H9 (cell line): ENCODE data around the gene SMAD7. TPM values are rescaled to one million over a fixed set of nuclear protein-coding genes. Genes with fewer than 3 reads are reported as not detected.

Experiments used
- DNase-seq: peaks from one replicate; pipeline ENCODE4 v3.0.0-alpha.2; 2017
- H2AFZ ChIP-seq: one replicate; pipeline ENCODE4 v1.6.1; 2013; ENCODE audit warnings: mild to moderate bottlenecking, low read length, control low read depth, moderate library complexity
- H2AK5ac ChIP-seq: 2 replicates; pipeline ENCODE4 v1.6.1; 2013; ENCODE audit warnings: low read length, control low read depth, mixed read lengths; ENCODE audit not compliant: insufficient read length
- H2BK120ac ChIP-seq: one replicate; pipeline ENCODE4 v1.6.1; 2013; ENCODE audit warnings: low read depth, mild to moderate bottlenecking, low read length, control low read depth, inconsistent platforms; ENCODE audit not compliant: poor library complexity, severe bottlenecking
- H2BK12ac ChIP-seq: 2 replicates; pipeline ENCODE4 v1.6.1; 2013; ENCODE audit warnings: low read length, control low read depth, mixed read lengths, low read depth; ENCODE audit not compliant: insufficient read length
- H2BK15ac ChIP-seq: 2 replicates; pipeline ENCODE4 v1.6.1; 2013; ENCODE audit warnings: low read depth, low read length, control low read depth
- H2BK20ac ChIP-seq: one replicate; pipeline ENCODE4 v1.6.1; 2013; ENCODE audit warnings: low read depth, mild to moderate bottlenecking, low read length, control low read depth, inconsistent platforms; ENCODE audit not compliant: poor library complexity, severe bottlenecking
- H2BK5ac ChIP-seq: 2 replicates; pipeline ENCODE4 v1.6.1; 2013; ENCODE audit warnings: low read length, control low read depth, mixed read lengths; ENCODE audit not compliant: insufficient read length
- H3K14ac ChIP-seq: 2 replicates; pipeline ENCODE4 v1.6.1; 2013; ENCODE audit warnings: low read length, control low read depth; ENCODE audit not compliant: insufficient read depth
- H3K18ac ChIP-seq: 2 replicates; pipeline ENCODE4 v1.6.1; 2013; ENCODE audit warnings: low read depth, mild to moderate bottlenecking, mixed read lengths, low read length, control low read depth; ENCODE audit not compliant: insufficient read length
- H3K23ac ChIP-seq: 2 replicates; pipeline ENCODE4 v1.6.1; 2013; ENCODE audit warnings: low read length, control low read depth, mixed read lengths, low read depth; ENCODE audit not compliant: insufficient read length
- H3K23me2 ChIP-seq: 2 replicates; pipeline ENCODE4 v1.6.1; 2013; ENCODE audit warnings: low read depth, mild to moderate bottlenecking, mixed read lengths, low read length, control low read depth; ENCODE audit not compliant: insufficient read length, poor library complexity, severe bottlenecking
- H3K27ac ChIP-seq: 2 replicates; pipeline ENCODE4 v1.5.1; 2013; ENCODE audit warnings: low read length, control low read depth, mixed read lengths, low read depth; ENCODE audit not compliant: insufficient read length
- H3K27me3 ChIP-seq: 2 replicates; pipeline ENCODE4 v1.6.1; 2013; ENCODE audit warnings: low read length, control low read depth, inconsistent platforms; ENCODE audit not compliant: insufficient read depth
- H3K4ac ChIP-seq: 2 replicates; pipeline ENCODE4 v1.6.1; 2013; ENCODE audit warnings: low read depth, mild to moderate bottlenecking, control low read depth, inconsistent platforms, low read length, moderate library complexity
- H3K4me1 ChIP-seq: 2 replicates; pipeline ENCODE4 v1.6.1; 2013; ENCODE audit warnings: low read length, control low read depth, inconsistent platforms; ENCODE audit not compliant: insufficient read depth
- H3K4me2 ChIP-seq: 2 replicates; pipeline ENCODE4 v1.6.1; 2013; ENCODE audit warnings: low read length, control low read depth, mixed read lengths; ENCODE audit not compliant: insufficient read length, insufficient read depth
- H3K56ac ChIP-seq: 2 replicates; pipeline ENCODE4 v1.6.1; 2013; ENCODE audit warnings: low read depth, mild to moderate bottlenecking, mixed read lengths, low read length, control low read depth; ENCODE audit not compliant: insufficient read length
- H3K79me1 ChIP-seq: 2 replicates; pipeline ENCODE4 v1.6.1; 2013; ENCODE audit warnings: low read depth, mild to moderate bottlenecking, moderate library complexity, low read length, control low read depth, inconsistent platforms; ENCODE audit not compliant: insufficient read depth, poor library complexity, severe bottlenecking
- H3K79me2 ChIP-seq: 2 replicates; pipeline ENCODE4 v1.6.1; 2013; ENCODE audit warnings: low read length, control low read depth, inconsistent platforms; ENCODE audit not compliant: insufficient read depth
- H3K9ac ChIP-seq: 2 replicates; pipeline ENCODE4 v1.6.1; 2013; ENCODE audit warnings: low read length, control low read depth, mixed read lengths; ENCODE audit not compliant: insufficient read length; ENCODE audit errors: extremely low read depth
- H3K9me3 ChIP-seq: one replicate; pipeline ENCODE4 v1.6.1; 2013; ENCODE audit warnings: low read depth, low read length, inconsistent platforms; ENCODE audit not compliant: control insufficient read depth
- H3T11ph ChIP-seq: one replicate; pipeline ENCODE4 v1.6.1; 2013; ENCODE audit warnings: mild to moderate bottlenecking, low read length, control low read depth, inconsistent platforms
- H4K20me1 ChIP-seq: one replicate; pipeline ENCODE4 v1.6.1; 2013; ENCODE audit not compliant: control insufficient read depth, insufficient read length, insufficient read depth
- H4K5ac ChIP-seq: 2 replicates; pipeline ENCODE4 v1.6.1; 2013; ENCODE audit warnings: low read depth, mild to moderate bottlenecking, mixed read lengths, low read length, control low read depth; ENCODE audit not compliant: insufficient read length
- H4K8ac ChIP-seq: replicated peaks from 2 replicates; pipeline ENCODE4 v1.6.1; 2013; ENCODE audit warnings: low read length, control low read depth, mixed read lengths, low read depth; ENCODE audit not compliant: insufficient read length
- H4K91ac ChIP-seq: 2 replicates; pipeline ENCODE4 v1.6.1; 2013; ENCODE audit warnings: low read depth, mild to moderate bottlenecking, moderate library complexity, mixed read lengths, low read length, control low read depth; ENCODE audit not compliant: insufficient read length
- H3K27ac Mint-ChIP-seq, 3 experiments: 2 replicates in 2 of 3; 3 replicates in 1 of 3; pipeline ENCODE4 v1.8.0; 2020 to 2021; ENCODE audit warnings: mixed read lengths in 3 of 3, mild to moderate bottlenecking in 1 of 3, moderate library complexity in 1 of 3
- H3K27me3 Mint-ChIP-seq: 2 replicates; pipeline ENCODE4 v1.8.0; 2021; ENCODE audit warnings: low read depth, mild to moderate bottlenecking, moderate library complexity, mixed read lengths
- H3K36me3 Mint-ChIP-seq, 3 experiments: 2 replicates in 2 of 3; 3 replicates in 1 of 3; pipeline ENCODE4 v1.8.0; 2020 to 2021; ENCODE audit warnings: low read depth in 3 of 3, mixed read lengths in 3 of 3; ENCODE audit not compliant: insufficient read depth in 1 of 3
- H3K4me1 Mint-ChIP-seq, 2 experiments: 2 replicates each; pipeline ENCODE4 v1.8.0; 2020; ENCODE audit warnings: mixed read lengths in 2 of 2
- H3K4me3 Mint-ChIP-seq, 2 experiments: 2 replicates in 1 of 2; 3 replicates in 1 of 2; pipeline ENCODE4 v1.8.0; 2020 to 2021; ENCODE audit warnings: mild to moderate bottlenecking in 2 of 2, mixed read lengths in 2 of 2, moderate library complexity in 1 of 2
- H3K9me3 Mint-ChIP-seq, 2 experiments: 2 replicates in 1 of 2; 3 replicates in 1 of 2; pipeline ENCODE4 v1.8.0; 2020; ENCODE audit warnings: mild to moderate bottlenecking in 2 of 2, mixed read lengths in 2 of 2, moderate library complexity in 1 of 2
- WGBS: extraction: QIAGEN DNeasy Blood & Tissue Kit; methylation state at CpG from one replicate; pipeline ENCODE4 v1.1.7; 2013; ENCODE audit warnings: missing lambda C conversion rate, low lambda C conversion rate, mixed read lengths; ENCODE audit not compliant: insufficient read length; ENCODE audit errors: extremely low coverage; 5-methylcytosine and 5-hydroxymethylcytosine counted together
- total RNA-seq: library from RNA; stranded (reverse); gene quantifications from 2 replicates; pipeline ENCODE4 v1.2.1, GENCODE V29; 2021
- TF ChIP-seq, protein P1 (sequence below): fragments of 200-600 bp; sonication (generic); conservative IDR thresholded peaks from 3 replicates; pipeline ENCODE4 v1.8.0; 2021; ENCODE audit warnings: antibody characterized with exemption, mild to moderate bottlenecking

SMAD7 gene
- total RNA-seq, 1 experiment from 2014 or later: 27.7 TPM

DNA sequence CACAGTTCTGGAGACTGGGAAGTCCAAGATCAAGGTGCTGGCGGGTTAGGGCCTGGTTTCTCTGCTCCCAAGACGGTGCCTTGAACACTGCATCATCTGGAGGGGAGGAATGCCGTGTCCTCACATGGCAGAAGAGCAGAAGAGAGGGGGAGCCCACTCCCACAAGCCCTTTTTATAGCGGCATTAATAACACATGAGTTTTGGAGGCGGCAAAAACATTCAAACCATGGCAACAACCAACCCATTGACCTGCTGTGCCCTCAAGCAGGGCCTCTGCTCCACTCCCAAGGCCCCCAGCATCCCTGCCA is 62.0 kb downstream of the SMAD7 start:
- Histone ChIP-seq H3T11ph (no peak overlapping the region), H3K27ac (no peak overlapping the region), H3K18ac (no peak overlapping the region), H3K56ac (no peak overlapping the region), H2BK5ac (no peak overlapping the region), H3K4me2 (no peak overlapping the region), H3K79me1 (no peaks in the 10 kb centered on the region), H3K27me3 (no peaks in the 10 kb centered on the region), H2BK120ac (no peak overlapping the region), H2BK12ac (no peak overlapping the region), H4K8ac (no peak overlapping the region), H4K91ac (no peak overlapping the region), H2BK20ac (no peak overlapping the region), H3K4ac (no peak overlapping the region), H4K5ac (no peak overlapping the region), H3K14ac (no peak overlapping the region), H2AFZ (no peak overlapping the region), H3K23me2 (no peaks in the 10 kb centered on the region), H4K20me1 (no peaks in the 10 kb centered on the region), H3K9ac (no peak overlapping the region), H3K23ac (no peak overlapping the region), H2AK5ac (no peak overlapping the region), H3K9me3 (no peaks in the 10 kb centered on the region), H2BK15ac (no peak overlapping the region), H3K4me1 (peaks cover 3% of the 10 kb centered on the region; the same call in 1 of the 2 replicates), H3K79me2 (no peaks in the 10 kb centered on the region)
- no peak for DNase-seq
- TF ChIP-seq, protein P1, sequence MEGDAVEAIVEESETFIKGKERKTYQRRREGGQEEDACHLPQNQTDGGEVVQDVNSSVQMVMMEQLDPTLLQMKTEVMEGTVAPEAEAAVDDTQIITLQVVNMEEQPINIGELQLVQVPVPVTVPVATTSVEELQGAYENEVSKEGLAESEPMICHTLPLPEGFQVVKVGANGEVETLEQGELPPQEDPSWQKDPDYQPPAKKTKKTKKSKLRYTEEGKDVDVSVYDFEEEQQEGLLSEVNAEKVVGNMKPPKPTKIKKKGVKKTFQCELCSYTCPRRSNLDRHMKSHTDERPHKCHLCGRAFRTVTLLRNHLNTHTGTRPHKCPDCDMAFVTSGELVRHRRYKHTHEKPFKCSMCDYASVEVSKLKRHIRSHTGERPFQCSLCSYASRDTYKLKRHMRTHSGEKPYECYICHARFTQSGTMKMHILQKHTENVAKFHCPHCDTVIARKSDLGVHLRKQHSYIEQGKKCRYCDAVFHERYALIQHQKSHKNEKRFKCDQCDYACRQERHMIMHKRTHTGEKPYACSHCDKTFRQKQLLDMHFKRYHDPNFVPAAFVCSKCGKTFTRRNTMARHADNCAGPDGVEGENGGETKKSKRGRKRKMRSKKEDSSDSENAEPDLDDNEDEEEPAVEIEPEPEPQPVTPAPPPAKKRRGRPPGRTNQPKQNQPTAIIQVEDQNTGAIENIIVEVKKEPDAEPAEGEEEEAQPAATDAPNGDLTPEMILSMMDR: no peak
- peaks cover 27 to 37% of the 10 kb centered on the region in 2 experiments for H3K4me1 Mint-ChIP-seq
- WGBS: no CpG with 5 or more reads among the region's 5 CpGs
- peaks cover 0 to 3% of the 10 kb centered on the region in 2 experiments; a peak in 1 of 5 replicates for H3K9me3 Mint-ChIP-seq
- no peak overlapping the region for H3K27ac Mint-ChIP-seq
- H3K36me3 Mint-ChIP-seq: no peaks in the 10 kb centered on the region
- no peak overlapping the region for H3K4me3 Mint-ChIP-seq
- H3K27me3 Mint-ChIP-seq: peaks cover 11% of the 10 kb centered on the region
